ENCODE results near the gene RAB5IF. TPM values are rescaled to one million over a fixed set of nuclear protein-coding genes. Genes with fewer than 3 reads are reported as not detected.

Gene RAB5IF
- total and polyA plus RNA-seq, 2 donors: 94.8 to 103 TPM

DNA sequence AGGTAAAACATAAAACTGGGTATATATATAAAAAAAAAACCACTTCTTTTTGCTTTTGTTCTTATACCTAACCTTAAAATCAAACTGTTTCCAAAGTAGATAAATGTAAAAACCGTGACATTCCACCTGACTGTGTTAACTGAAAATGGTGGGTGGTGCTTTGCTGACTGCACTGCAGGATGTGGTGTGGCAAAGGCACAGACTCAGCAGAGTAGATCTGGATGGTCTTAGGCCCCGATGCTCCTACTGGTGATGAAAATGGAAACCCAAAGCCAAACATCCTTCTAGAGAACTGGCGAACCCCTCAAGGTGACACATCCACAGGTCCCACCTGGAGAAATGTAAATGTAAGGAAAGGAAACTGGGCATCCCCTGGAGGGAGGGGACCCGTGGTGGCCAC lies 23.3 kb upstream of the RAB5IF start:
- Histone ChIP-seq H3K9me3 (ENCODE audit: control insufficient read depth in 2 of 2, insufficient read depth in 1 of 2, low read length in 1 of 2) (no peaks in the 10 kb centered on the region), H3K4me3 (ENCODE audit: low read length in 2 of 2) (no peak overlapping the region), H3K4me1 (ENCODE audit: control insufficient read depth in 2 of 2, insufficient read depth in 2 of 2, low read length in 2 of 2) (no peaks in the 10 kb centered on the region), H3K27ac (ENCODE audit: low read depth in 1 of 2, low read length in 1 of 2) (no peak overlapping the region), H3K27me3 (ENCODE audit: control insufficient read depth in 2 of 2, insufficient read depth in 1 of 2, low read length in 1 of 2) (no peaks in the 10 kb centered on the region), H3K36me3 (ENCODE audit: control insufficient read depth in 2 of 2, insufficient read depth in 2 of 2, low read length in 1 of 2) (peaks cover 62 to 63% of the 10 kb centered on the region in 2 donors)
- peak in 1 of 9 donors; percentile 30 for DNase-seq (ENCODE audit: low read depth in 6 of 9, low spot score in 9 of 9)
- 88% methylated on average over 4 of the region's 4 CpGs for WGBS

DNA sequence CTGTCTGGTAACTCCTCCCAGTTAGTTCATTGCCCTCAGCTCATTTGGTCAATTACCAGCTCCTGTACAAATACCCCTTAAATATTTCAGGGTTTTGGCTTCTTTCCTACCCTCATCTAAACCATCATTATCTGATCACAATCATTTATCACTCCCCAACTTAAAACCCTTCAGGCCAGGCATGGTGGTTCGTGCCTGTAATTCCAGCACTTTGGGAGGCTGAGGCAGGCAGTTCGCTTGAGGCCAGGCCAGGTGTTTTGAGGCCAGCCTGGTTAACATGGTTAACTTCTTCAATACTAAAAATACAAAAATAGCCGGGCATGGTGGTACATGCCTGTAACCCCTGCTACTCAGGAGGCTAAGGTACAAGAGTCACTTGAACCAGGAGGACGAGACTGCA lies 22.8 kb upstream of the RAB5IF start:
- DNase-seq (ENCODE audit: low read depth in 6 of 9, low spot score in 9 of 9): no peak
- Histone ChIP-seq H3K27ac (ENCODE audit: low read depth in 1 of 2, low read length in 1 of 2) (no peak overlapping the region), H3K4me3 (ENCODE audit: low read length in 2 of 2) (no peak overlapping the region), H3K36me3 (ENCODE audit: control insufficient read depth in 2 of 2, insufficient read depth in 2 of 2, low read length in 1 of 2) (peaks cover 63% of the 10 kb centered on the region in 2 donors), H3K9me3 (ENCODE audit: control insufficient read depth in 2 of 2, insufficient read depth in 1 of 2, low read length in 1 of 2) (no peaks in the 10 kb centered on the region), H3K4me1 (ENCODE audit: control insufficient read depth in 2 of 2, insufficient read depth in 2 of 2, low read length in 2 of 2) (no peaks in the 10 kb centered on the region), H3K27me3 (ENCODE audit: control insufficient read depth in 2 of 2, insufficient read depth in 1 of 2, low read length in 1 of 2) (no peaks in the 10 kb centered on the region)
- WGBS: 98% methylated on average over 4 of the region's 4 CpGs

DNA sequence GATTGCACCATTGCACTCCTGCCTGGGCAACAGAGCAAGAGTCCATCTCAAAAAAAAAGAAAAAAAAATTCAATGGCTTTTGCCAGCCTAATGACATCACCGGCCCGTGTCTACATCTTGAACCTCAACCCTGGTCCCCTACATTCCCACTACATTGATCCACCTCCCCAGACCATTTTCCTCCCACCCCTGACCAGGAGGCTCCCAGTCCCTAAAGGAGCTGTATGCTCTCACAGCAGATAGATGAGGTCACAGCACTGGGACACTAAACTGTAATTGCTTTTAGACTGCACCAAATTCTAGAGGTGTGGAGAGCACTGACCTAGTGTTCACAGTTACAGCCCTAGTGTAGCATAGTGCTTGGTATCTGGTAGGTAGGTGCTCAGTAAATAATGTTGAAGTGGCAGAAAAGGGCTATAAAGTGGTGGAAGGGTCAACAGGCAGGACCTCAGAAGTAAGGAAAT lies 21.5 kb upstream of the RAB5IF start:
- peaks cover 64 to 66% of the 10 kb centered on the region in 2 donors for H3K36me3 ChIP-seq (ENCODE audit: control insufficient read depth in 2 of 2, insufficient read depth in 2 of 2, low read length in 1 of 2)
- no peaks in the 10 kb centered on the region for H3K27me3 ChIP-seq (ENCODE audit: control insufficient read depth in 2 of 2, insufficient read depth in 1 of 2, low read length in 1 of 2)
- H3K9me3 ChIP-seq (ENCODE audit: control insufficient read depth in 2 of 2, insufficient read depth in 1 of 2, low read length in 1 of 2): no peaks in the 10 kb centered on the region
- no peak for DNase-seq (ENCODE audit: low read depth in 6 of 9, low spot score in 9 of 9)
- H3K27ac ChIP-seq (ENCODE audit: low read depth in 1 of 2, low read length in 1 of 2): no peak overlapping the region
- no peak overlapping the region for H3K4me3 ChIP-seq (ENCODE audit: low read length in 2 of 2)
- 96% methylated on average over 2 of the region's 2 CpGs for WGBS
- H3K4me1 ChIP-seq (ENCODE audit: control insufficient read depth in 2 of 2, insufficient read depth in 2 of 2, low read length in 2 of 2): no peaks in the 10 kb centered on the region

DNA sequence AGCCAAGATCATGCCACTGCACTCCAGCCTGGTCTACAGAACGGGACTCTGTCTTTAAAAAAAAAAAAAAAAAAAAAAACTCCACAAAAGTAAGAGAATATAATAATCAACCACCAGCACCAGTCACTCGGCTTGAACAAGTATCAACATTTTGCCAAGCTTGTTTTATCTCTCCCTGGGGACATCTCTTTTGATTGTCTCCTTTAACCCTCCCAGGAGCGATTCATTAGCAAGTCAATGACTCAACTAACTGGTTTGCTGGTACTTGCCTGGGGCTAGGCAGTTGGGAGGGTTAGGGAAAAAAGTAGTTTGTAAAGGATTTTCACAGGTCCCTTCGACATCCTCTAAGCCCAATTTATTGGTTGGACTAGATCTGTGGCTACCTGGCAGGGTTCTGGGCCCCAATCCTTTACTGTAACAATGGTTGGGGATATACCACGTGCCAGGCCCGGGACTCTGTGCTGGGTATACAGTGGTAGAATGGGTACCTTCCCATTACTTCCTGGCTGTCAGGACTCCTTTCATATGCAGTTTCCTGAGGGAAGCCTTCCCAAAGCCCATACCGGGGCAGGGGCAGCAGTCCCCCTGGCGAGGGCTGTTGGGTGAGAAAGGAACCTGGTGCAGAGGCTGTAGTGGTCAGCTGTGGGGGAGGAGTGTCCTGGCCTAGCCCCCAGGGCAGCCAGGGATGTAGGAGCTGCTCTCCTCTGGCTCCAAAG lies 20.0 kb upstream of the RAB5IF start:
- Histone ChIP-seq H3K27ac (ENCODE audit: low read depth in 1 of 2, low read length in 1 of 2) (no peak overlapping the region), H3K4me3 (ENCODE audit: low read length in 2 of 2) (no peak overlapping the region), H3K9me3 (ENCODE audit: control insufficient read depth in 2 of 2, insufficient read depth in 1 of 2, low read length in 1 of 2) (no peaks in the 10 kb centered on the region), H3K4me1 (ENCODE audit: control insufficient read depth in 2 of 2, insufficient read depth in 2 of 2, low read length in 2 of 2) (peaks cover 0 to 1% of the 10 kb centered on the region in 2 donors), H3K36me3 (ENCODE audit: control insufficient read depth in 2 of 2, insufficient read depth in 2 of 2, low read length in 1 of 2) (peaks cover 57 to 61% of the 10 kb centered on the region in 2 donors), H3K27me3 (ENCODE audit: control insufficient read depth in 2 of 2, insufficient read depth in 1 of 2, low read length in 1 of 2) (no peaks in the 10 kb centered on the region)
- no peak for DNase-seq (ENCODE audit: low read depth in 6 of 9, low spot score in 9 of 9)
- 89% methylated on average over 8 of the region's 8 CpGs for WGBS

DNA sequence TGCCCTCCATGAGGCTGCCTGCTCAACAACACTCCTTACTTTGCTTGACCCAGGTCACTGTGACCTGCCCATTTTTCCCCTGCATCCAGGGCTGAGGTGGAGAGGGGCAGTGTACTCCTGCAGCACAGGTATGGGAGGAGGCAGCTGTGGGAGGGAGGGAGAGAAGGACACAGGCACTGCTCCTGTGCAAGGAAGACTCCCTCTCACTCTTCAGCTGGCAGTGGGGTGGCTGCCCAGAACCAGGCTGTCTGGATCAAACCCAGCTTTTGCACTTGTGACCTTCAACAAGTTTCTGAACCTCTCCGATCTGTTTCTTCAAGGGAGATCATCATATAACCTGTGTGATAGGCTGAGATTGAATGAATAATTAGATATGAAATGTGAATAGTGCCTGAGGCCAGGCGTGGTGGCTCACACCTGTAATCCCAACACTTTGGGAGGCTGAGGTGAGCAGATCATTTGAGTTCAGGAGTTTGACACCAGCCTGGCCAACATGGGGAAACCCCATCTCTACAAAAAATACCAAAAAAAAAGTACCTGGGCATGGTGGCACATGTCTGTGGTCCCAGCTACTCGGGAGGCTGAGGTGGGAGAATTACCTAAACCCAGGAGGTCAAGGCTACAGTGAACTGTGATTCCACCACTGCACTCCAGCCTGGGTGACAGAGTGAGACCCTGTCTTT lies 18.1 kb upstream of the RAB5IF start:
- peaks cover 11 to 21% of the 10 kb centered on the region in 2 donors for H3K4me1 ChIP-seq (ENCODE audit: control insufficient read depth in 2 of 2, insufficient read depth in 2 of 2, low read length in 2 of 2)
- no peaks in the 10 kb centered on the region for H3K27me3 ChIP-seq (ENCODE audit: control insufficient read depth in 2 of 2, insufficient read depth in 1 of 2, low read length in 1 of 2)
- DNase-seq (ENCODE audit: low read depth in 6 of 9, low spot score in 9 of 9): no peak
- WGBS: 93% methylated on average over 3 of the region's 3 CpGs
- H3K4me3 ChIP-seq (ENCODE audit: low read length in 2 of 2): no peak overlapping the region
- peaks cover 54 to 63% of the 10 kb centered on the region in 2 donors for H3K36me3 ChIP-seq (ENCODE audit: control insufficient read depth in 2 of 2, insufficient read depth in 2 of 2, low read length in 1 of 2)
- H3K27ac ChIP-seq (ENCODE audit: low read depth in 1 of 2, low read length in 1 of 2): no peak overlapping the region
- no peaks in the 10 kb centered on the region for H3K9me3 ChIP-seq (ENCODE audit: control insufficient read depth in 2 of 2, insufficient read depth in 1 of 2, low read length in 1 of 2)

DNA sequence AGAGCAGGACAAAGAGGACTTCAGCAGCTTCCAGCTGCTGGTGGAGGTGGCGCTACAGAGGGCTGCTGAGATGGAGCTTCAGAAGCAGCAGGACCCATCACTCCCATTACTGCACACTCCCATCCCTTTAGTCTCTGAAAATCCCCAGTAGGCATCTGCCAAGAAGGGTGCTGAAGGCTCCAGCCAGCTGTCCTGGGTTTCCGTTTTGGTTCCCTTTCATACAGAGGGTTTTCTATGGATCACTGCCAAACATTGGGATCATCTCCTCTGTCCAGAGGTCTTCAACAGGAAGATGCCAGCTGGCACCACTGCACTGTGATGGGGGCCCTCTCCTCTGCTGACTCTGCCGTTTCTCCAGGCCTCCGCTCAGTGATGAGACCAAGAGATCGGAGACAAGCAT lies 14.3 kb upstream of the RAB5IF start:
- peak overlapping the region in 1 of 2 donors; percentile 52 for H3K27ac ChIP-seq (ENCODE audit: low read depth in 1 of 2, low read length in 1 of 2)
- 94% methylated on average over 5 of the region's 5 CpGs for WGBS

DNA sequence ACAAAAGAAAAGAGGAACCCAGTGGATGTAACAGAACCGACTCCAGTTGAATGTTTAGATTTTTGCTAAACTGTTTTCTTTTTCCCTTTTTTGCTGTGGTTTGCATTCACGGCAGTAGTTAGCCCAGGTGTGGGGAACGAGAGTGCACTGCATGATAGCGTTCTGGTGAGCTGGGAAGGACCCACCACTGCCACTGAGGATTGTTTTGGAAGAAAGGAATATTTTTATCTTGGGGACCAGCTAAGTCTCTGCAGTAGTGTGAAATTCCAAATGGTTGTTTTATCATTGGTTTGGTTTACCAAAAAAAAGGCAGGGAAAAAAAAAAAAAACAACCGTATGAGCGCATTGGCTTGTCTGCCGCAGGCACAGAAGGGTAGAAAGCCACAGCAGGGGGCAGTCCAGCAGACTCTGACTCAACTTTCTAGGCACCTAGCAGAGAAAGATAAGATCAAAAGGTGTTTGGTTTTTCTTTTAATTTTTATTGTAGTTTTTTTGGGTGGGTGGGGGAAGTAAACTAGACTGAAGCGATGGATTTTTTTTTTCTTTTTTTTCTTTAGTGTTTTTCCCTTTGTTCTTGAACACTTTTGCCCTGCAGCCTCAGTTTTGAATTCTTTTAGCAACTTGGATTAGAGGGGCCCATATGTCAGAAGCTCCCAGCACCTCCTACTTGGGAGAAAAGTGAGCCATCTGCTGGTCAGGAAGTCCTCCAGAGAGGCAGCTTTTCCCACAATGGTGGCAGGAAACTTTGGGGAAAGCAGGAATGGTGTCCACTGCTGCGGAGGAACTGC lies 13.5 kb upstream of the RAB5IF start:
- Histone ChIP-seq H3K4me1 (ENCODE audit: control insufficient read depth in 2 of 2, insufficient read depth in 2 of 2, low read length in 2 of 2) (peaks cover 11 to 47% of the 10 kb centered on the region in 2 donors), H3K4me3 (ENCODE audit: low read length in 2 of 2) (no peak overlapping the region), H3K27me3 (ENCODE audit: control insufficient read depth in 2 of 2, insufficient read depth in 1 of 2, low read length in 1 of 2) (no peaks in the 10 kb centered on the region), H3K36me3 (ENCODE audit: control insufficient read depth in 2 of 2, insufficient read depth in 2 of 2, low read length in 1 of 2) (peaks cover 26 to 47% of the 10 kb centered on the region in 2 donors), H3K9me3 (ENCODE audit: control insufficient read depth in 2 of 2, insufficient read depth in 1 of 2, low read length in 1 of 2) (no peaks in the 10 kb centered on the region), H3K27ac (ENCODE audit: low read depth in 1 of 2, low read length in 1 of 2) (peak overlapping the region; percentile 52 to 58)
- 54% methylated on average over 9 of the region's 9 CpGs for WGBS
- peak in 4 of 9 donors; percentile 30 to 77 (median 42) for DNase-seq (ENCODE audit: low read depth in 6 of 9, low spot score in 9 of 9)

More for the DNA sequence above, 14.3 kb upstream of the RAB5IF start:
- no peaks in the 10 kb centered on the region for H3K27me3 ChIP-seq (ENCODE audit: control insufficient read depth in 2 of 2, insufficient read depth in 1 of 2, low read length in 1 of 2)
- no peak overlapping the region for H3K4me3 ChIP-seq (ENCODE audit: low read length in 2 of 2)
- no peak for DNase-seq (ENCODE audit: low read depth in 6 of 9, low spot score in 9 of 9)
- H3K9me3 ChIP-seq (ENCODE audit: control insufficient read depth in 2 of 2, insufficient read depth in 1 of 2, low read length in 1 of 2): no peaks in the 10 kb centered on the region
- H3K4me1 ChIP-seq (ENCODE audit: control insufficient read depth in 2 of 2, insufficient read depth in 2 of 2, low read length in 2 of 2): peaks cover 11 to 47% of the 10 kb centered on the region in 2 donors
- H3K36me3 ChIP-seq (ENCODE audit: control insufficient read depth in 2 of 2, insufficient read depth in 2 of 2, low read length in 1 of 2): peaks cover 31 to 53% of the 10 kb centered on the region in 2 donors

DNA sequence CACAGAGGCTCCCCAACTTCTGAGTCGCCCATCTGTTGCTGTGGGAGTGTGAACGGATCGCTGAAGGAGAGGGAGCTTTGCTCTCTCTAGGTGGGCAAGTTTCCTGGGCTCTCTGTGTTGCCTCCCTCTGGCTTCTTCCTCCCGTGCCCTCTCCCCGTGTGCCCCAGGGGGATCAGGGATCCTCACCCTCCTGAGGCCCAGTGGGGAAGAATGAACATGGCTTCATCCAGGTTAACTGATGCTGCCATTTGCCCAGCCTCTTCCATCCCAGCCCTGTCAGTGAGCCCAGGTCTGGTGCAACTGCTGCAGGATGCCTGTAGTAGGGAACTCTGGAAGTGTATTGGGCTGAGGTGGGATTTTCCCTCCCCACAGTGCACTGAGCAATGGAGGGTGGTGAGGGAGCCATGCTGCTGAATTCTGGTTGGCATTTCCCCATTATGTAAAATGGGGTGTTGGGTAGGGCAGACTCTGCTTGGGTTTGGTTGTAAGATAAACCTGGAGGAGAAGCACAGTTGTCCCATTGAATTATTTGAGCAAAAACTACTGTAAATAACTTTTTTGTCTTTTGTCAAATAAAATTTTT lies 12.1 kb upstream of the RAB5IF start:
- H3K9me3 ChIP-seq (ENCODE audit: control insufficient read depth in 2 of 2, insufficient read depth in 1 of 2, low read length in 1 of 2): no peaks in the 10 kb centered on the region
- H3K27me3 ChIP-seq (ENCODE audit: control insufficient read depth in 2 of 2, insufficient read depth in 1 of 2, low read length in 1 of 2): no peaks in the 10 kb centered on the region
- DNase-seq (ENCODE audit: low read depth in 6 of 9, low spot score in 9 of 9): no peak
- 97% methylated on average over 5 of the region's 5 CpGs for WGBS
- H3K4me1 ChIP-seq (ENCODE audit: control insufficient read depth in 2 of 2, insufficient read depth in 2 of 2, low read length in 2 of 2): peaks cover 11 to 47% of the 10 kb centered on the region in 2 donors
- peaks cover 25 to 38% of the 10 kb centered on the region in 2 donors for H3K36me3 ChIP-seq (ENCODE audit: control insufficient read depth in 2 of 2, insufficient read depth in 2 of 2, low read length in 1 of 2)
- no peak overlapping the region for H3K4me3 ChIP-seq (ENCODE audit: low read length in 2 of 2)
- no peak overlapping the region for H3K27ac ChIP-seq (ENCODE audit: low read depth in 1 of 2, low read length in 1 of 2)

All from thymus (tissue), 11 donors.